GM21737 (cell line): ENCODE data around the gene ESR2.

Source experiments
- ATAC-seq: cut with Tn5 transposase; IDR thresholded peaks from one replicate; pipeline ENCODE4 v1.9.1; 2021; ENCODE audit warnings: mild to moderate bottlenecking, moderate library complexity; ENCODE audit not compliant: unreplicated experiment

ESR2 gene

GRCh38 chr14:64272019-64272418 lies 22.2 kb downstream of the ESR2 start:
- no peak for ATAC-seq

DNA sequence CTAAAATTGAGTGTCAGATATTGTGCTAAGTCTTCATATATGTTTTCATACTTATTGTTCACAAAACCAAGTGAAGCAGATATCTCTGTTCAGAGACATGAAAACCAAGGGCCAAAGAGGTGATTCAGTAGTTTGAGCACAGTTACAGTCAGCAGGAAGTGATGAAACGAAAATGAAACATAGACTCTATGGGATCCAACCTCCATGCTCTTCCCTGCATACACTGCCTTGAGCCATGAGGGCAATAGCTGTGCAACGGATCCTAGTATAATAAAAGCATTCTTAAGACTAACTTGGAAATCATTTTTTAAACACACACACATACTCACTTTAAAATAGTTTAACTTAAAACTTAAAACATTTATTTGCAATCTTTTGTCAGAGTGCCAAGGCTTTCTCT lies 27.9 kb downstream of the ESR2 start:
- ATAC-seq = no peak

DNA sequence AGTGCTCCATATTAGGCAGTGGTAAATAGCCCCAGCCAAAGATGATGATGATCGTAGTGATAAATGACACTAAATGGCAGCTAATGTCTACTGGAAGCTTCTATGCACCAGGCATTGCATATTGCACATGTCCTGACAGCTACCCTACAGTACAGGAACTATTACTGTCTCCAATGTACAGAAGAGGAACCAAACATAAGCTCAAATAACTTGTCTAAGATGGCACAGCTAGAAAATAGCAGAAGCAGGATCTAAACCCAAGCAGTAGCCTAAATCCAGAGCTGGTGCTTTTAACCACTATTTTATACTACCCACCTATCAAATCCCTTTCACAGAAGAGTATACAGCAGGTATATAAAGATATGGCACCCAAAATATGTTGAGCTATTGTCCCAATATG lies 28.9 kb downstream of the ESR2 start:
- ATAC-seq = no peak

DNA sequence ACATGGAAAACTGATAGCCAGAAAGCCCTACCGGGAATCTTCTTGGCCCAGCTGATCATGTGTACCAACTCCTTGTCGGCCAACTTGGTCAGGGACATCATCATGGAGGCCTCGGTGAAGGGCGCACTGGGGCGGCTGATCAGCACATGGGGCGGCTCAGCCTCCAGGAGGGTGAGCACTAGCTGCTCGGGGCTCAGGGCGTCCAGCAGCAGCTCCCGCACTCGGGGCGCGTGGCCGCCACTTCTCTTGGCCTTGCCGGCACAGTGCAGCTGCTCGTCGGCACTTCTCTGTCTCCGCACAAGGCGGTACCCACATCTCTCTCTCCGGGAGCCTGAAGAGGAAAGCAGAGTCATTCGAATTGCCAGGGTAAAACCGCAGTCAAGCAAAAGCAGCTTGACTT lies 33.8 kb downstream of the ESR2 start:
- no peak for ATAC-seq

- ATAC-seq = no peak
Observed at GRCh38 chr14:64255756-64256155, 38.4 kb downstream of the ESR2 start.

DNA sequence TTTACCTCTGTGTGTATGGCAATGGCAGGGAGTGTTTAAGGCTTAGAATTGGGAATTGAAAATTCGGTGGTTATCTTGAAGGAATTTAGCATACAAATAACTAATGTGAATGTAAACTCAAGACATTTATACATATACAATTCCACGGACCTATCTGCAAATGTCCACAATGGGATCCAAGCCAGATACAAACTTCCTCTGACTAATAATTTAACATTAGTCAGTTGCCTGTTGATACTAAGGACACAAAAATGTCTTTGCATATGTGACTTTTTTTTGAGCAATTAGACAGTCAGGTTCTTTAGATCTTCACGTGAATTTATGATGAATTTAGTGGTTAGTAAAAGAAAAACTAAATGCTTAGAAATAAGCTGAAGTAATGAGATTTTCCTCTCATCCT lies 40.5 kb downstream of the ESR2 start:
- ATAC-seq = no peak

DNA sequence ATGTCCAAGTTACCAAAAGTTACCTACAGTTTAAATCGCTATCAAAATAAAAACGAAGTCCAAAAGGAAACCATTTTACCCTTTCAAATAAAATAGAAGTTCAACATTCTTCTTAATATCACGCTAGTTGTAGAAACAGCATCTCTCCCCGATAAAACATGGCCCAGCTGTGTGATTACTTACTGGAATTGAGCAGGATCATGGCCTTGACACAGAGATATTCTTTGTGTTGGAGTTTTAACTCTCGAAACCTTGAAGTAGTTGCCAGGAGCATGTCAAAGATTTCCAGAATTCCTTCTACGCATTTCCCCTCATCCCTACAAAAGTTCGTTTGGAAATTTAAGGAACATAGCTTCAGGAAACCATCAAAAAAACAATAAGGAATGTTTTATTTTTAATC lies 44.8 kb downstream of the ESR2 start:
- ATAC-seq = no peak

DNA sequence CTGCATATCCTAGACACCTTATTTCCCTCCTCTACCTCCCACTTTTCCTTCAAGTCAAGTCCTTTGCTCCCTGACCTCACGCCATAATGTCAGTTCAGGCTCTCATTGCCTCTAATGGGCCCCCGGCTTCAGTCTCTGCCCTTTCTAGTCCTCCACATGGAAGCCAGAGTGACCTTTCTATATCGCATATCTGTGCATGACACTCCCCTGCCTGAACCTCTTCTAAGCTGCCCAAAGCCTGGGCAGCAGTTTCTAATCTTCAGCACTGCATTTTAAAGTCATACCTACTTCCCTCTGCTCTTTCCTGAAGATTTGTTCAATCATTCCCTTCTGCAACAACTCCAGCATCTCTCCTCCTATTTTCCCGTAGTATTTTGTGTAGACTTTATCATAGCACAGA lies 45.5 kb downstream of the ESR2 start:
- no peak for ATAC-seq

GRCh38 chr14:64247195-64247594 lies 47.0 kb downstream of the ESR2 start:
- no peak for ATAC-seq

DNA sequence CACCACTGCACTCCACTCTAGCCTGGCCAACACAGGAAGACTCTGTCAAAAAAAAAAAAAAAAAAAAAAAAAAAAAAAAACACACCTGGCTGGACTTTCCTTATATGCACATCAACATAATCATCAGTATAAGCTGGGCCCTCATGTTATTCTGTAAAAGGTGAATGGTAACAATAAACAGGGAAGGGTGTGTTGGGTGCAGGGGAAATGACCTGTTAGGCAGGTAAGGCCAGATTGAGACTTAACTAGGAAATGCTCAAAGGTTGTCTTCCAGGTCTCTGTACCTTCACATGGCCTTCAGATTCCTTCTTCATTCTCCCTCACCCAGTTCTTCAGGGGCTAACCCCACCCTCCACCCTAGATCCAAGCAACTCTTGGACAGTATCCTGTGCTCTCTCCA lies 47.5 kb downstream of the ESR2 start:
- no peak for ATAC-seq

- no peak for ATAC-seq
Observed at GRCh38 chr14:64245491-64245890, 48.7 kb downstream of the ESR2 start.

- ATAC-seq = no peak
Observed at GRCh38 chr14:64244279-64244678, 49.9 kb downstream of the ESR2 start.

DNA sequence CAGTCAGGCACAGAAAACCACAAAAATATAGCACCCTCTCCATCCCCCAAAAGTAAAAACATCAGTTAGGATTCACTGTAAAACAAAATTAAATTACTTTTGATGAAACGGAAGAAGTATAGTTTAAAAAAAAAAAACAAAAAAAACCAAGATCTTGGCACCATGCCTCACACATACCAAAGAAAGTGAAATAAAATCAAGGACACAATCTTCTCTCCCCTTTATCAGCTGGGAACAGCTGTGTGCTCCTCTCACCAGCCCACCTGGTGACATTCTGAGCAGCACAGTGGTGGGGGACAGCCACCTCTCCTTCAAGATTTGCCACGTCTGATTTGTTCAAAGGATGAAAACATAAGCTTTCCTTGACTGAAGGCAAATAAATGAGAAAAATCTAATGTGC lies 55.5 kb downstream of the ESR2 start:
- no peak for ATAC-seq

DNA sequence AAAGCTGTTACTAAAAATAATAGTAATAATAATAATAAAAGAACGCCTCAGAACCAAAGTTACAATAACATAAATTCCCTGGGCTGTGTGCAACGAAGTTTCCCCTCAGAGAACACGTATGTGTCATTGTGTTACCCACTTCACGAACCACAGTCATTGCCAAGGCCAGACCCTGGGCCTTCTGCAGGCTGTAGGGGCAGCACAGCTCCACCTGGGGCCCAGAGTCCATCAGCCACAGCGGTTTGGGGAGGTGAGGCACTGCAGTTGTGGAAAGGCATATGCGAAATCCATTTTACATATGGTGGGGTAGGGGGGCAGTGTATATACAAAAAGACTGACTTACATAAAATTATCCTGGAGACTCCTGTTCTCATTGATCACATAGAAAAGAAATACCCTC lies 56.1 kb downstream of the ESR2 start:
- no peak for ATAC-seq

- peak; percentile 50 for ATAC-seq
Observed at GRCh38 chr14:64235652-64236640, 58.2 kb downstream of the ESR2 start.

DNA sequence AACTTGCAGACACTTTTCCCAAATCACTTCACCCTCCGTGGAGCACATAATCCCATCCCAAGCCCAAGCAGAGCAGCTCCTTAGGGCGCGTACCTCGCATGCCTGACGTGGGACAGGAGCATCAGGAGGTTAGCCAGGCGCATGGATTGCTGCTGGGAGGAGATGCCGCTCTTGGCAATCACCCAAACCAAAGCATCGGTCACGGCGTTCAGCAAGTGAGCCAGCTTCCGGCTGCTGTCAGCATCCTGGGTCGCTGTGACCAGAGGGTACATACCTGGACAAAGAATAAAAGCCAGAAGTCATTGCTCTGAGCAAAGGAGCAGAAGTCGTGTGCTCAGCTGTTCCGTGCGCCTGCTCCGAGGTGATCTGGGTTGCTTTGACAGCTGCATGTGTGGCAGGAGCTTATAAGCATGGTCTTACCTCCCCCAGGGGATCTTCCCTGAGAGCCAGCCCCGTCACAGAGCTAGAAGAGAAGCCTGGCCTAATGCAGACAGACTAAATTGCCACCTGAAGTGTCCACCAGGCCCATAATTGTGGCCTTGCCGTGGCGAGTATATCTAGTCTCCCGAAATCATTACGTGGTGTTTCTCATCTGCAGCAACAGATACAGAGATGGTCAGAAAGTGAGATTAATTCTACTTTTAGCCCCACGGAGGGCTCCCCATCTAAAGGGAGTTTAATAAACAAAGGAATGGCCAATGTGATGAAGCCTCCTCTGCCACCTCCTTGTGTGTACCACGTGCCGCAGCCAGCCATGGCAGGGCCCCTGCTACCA lies 59.1 kb downstream of the ESR2 start:
- peak; percentile 6 for ATAC-seq

DNA sequence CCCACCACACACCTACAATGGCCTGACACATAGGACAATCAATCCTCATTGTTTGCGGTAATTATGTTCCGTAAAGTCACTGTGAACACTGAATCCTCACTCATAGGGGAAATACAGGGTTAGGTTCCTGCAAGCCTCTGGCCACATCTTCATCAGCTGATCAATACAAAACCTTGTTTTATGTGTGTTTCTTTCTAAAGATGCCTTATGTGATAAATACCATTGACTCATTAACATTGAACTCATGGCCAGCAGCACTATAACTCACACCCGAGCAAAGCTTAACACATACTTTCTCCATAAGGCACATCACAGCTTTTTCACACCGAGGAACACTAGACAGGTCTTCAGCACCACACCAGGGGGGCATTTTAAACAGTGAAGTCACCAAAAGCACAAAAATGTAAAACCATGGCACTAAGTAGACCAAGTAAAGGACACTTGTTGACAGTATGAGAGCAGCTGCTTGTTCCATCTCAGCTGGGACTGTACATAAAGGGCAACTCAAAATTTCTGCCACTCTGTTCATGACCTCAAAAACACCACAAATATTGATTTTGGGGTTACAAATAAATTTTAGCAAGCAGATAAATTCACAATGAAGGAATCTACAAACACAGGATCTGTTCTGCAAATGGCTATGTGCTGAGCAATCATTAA lies 60.5 kb downstream of the ESR2 start:
- no peak for ATAC-seq

- ATAC-seq = no peak
Observed at GRCh38 chr14:64232944-64233343, 61.2 kb downstream of the ESR2 start.

DNA sequence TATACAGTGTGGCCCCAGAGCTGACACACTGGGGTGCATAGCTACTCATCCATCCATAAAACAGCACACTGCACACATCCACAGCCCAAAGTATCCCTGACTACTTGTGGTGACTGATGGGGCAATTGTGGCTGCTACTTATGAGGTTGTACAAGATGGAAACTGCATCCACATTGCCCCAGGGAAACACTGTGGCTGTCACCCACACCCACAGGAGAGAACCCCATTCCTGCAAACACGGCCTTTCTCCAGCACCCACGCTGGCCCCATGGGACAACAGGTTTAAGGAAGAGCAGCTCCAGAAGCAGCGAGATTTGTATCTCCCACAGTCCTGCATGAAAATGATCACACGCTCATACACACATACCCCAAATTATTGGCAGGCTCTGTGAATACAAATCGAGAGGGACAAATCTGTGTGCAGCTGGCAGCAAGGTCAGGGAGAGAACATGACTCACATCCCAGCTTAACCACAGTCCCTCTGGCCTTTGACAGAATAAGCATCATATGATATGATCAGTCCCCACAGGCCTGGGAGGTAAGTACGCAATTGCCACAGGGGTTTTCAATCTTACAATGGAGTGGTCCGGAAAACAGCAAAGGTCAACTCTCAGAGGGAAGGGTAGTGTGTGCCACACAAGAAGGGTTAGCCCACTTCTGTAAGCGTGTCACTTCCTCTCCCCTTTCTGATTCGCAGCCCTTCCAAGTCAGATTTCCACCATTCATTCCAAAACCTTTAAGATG lies 61.9 kb downstream of the ESR2 start:
- ATAC-seq = peak; percentile 35

DNA sequence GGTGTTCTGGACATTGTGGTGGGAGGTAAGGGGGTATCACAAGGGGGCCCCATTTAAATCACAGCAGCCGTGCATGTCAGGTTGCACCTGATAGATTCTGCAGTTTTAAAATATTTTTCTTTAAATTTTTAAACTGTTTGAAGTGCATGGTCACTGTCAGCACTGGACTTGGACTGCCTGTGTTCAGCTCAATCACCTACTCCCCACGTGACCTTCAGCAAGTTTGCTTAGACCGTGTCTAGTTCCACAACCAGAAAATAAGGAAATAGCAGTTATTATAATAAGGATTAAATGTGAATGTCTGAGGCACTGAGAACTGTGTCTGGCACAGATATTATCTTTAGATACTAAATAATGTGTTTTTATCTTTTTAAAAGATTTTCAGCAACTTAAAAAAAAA lies 64.7 kb downstream of the ESR2 start:
- no peak for ATAC-seq

GRCh38 chr14:64227856-64228255 lies 66.3 kb downstream of the ESR2 start:
- no peak for ATAC-seq
